ENCODE data around the gene PLD2.

GRCh38 chr17:4777969-4778760 is 28.8 kb upstream of the PLD2 start:
- TF ChIP-seq CTCF (tag by site-specific recombination; IDR thresholded peaks at IDR 0.05), result no peak
- TF ChIP-seq REST (tag by site-specific recombination; IDR thresholded peaks at IDR 0.05), result no peak

Data from HEK293 (cell line).